ENCODE measurements around the gene TOMM20.
"Not testable (repeated sequence)": the region's sequence is repeated elsewhere in the genome, so short reads cannot be mapped to it uniquely, and the experiment has no call there.

Gene TOMM20

GRCh38 chr1:235077571-235078479 lies 50.8 kb downstream of the TOMM20 start:
- peak in 1 of 5 donors; percentile 87 for DNase-seq

GRCh38 chr1:235077163-235077540 lies 51.5 kb downstream of the TOMM20 start:
- no peak for DNase-seq

DNA sequence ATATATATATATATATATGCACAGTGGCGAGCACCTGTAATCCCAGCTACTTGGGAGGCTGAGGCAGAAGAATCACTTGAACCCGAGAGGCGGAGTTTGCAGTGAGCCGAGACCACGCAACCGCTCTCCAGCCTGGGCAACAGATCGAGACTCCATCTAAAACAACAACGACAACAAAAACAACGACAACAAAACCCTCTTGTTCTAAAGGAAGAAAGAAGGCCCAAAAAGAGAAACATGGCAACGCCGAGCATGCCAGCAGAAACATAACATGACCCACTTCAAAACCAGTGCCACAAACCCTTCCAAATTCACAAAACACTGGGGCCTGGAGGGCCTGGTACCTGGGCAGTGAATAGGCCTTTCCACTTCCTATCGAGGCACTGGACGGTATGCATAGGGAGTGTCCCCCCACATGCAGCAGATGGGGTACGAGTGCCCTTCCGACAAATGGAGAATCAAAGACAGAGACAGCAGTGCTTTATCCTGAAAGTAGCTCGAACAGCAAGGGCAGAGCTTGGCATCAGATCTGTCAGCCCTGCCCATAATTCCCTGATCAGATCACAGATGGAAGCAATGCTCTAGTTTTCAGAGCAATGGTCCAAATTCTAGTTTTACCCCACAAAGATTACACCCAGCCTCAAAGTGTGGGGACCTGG lies 52.0 kb downstream of the TOMM20 start:
- no peak for DNase-seq

DNA sequence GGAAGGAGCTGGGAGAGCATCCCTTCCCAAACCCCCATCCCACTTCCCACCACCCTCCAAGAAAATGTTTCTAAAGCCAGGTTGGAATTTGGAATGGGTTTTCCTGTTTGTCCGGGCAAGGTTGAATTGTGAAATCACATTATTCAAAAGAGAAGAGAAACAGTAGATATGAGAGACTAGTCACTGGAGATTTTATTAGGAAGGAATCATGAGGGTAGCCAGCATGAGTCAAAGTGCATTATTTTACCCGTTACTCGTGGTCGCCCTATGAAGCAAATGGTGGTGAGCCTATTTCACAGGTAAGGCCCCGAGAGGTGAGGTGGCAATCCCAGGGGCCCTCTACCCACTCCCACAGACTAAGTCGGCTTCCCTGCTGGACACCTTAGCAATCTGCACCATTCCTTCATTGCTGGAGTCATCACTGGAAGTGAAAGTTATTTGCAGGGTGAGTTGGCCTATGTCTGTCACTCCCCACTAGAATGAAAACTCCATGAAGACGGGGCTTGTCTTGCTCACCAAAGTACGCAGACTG lies 52.8 kb downstream of the TOMM20 start:
- DNase-seq = peak in 1 of 5 donors; percentile 28

DNA sequence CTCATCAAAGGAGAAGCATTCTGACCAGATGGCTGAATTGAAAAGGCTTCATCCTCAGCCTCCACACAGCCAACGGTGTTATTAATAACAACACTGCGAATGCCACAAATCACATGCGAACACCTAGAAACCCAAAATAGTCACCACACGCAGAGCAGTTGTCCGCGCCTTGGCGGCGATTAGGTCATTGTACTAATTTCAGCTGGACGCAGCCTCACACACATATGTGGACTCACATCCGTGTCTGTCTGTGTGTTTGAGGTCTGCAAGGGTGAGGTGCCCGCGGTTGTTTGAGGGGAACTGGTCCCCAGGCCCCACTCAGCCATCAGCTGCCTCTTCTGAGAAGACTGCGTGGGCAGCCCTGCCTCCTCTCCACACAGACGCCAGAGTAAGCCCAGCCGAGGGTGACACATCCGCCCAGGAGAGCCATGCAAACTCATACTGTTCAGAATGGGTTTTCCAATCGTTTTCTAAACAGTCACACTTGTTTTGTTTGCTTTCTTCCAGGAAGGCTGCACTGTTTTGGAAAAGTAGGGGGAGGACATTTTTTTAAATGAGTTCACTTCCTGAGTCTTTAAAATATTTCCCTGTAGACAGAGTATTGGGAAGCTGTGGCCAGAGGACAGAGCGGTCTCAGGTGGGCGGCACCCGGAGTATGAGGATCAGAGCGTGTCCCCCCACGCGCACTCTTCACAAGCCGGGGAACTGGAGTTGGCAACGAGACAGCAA lies 53.4 kb downstream of the TOMM20 start:
- peak in 3 of 5 donors; percentile 12 to 75 (median 25) for DNase-seq

DNA sequence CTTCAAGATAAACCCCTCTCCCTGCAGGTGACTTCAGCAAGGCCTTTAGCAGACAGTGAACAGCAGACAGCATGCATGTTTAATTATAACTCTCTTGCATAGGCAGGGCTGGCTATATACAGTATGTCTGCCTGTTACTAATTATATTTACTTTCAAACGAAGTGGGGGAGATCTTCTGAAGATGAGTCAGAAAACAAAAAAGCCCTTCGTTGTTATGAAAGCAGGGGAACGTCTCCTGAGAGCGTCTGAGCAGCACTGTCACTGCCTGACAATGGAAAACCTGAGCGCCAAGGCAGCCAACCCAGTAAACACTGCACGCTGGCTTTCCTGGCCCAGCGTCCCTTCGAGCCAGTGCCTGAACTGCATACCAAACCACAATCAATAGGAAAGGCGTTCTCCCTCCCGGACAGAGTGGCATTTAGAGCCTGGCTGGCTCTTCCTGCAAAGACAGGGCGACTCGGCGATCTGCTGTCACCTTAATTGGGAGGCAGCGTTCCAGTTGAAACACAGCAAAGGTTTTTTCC lies 54.1 kb downstream of the TOMM20 start:
- DNase-seq = peak in 1 of 5 donors; percentile 55

- DNase-seq = no peak
Observed at GRCh38 chr1:235073968-235074522, 54.6 kb downstream of the TOMM20 start.

GRCh38 chr1:235073331-235073967 lies 55.2 kb downstream of the TOMM20 start:
- no peak for DNase-seq

DNA sequence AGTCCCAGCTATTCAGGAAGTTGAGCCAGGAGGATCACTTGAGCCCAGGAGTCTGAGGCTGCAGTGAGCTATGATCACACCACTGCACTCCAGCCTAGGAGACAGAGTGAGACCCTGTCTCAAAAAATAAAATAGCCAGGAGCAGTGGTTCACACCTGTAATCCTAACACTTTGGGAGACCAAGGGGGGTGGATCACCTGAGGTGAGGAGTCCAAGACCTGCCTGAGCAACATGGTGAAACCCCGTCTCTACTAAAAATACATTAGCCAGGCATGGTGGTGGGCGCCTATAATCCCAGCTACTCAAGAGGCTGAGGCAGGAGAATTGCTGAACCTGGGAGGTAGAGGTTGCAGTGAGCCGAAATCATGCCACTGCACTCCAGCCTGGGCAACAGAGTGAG lies 56.1 kb downstream of the TOMM20 start:
- not testable (repeated sequence) for DNase-seq

GRCh38 chr1:235072096-235072495 lies 56.5 kb downstream of the TOMM20 start:
- DNase-seq = no peak

- DNase-seq = no peak
Observed at GRCh38 chr1:235070819-235071218, 57.8 kb downstream of the TOMM20 start.

GRCh38 chr1:235069577-235070563 lies 58.8 kb downstream of the TOMM20 start:
- no peak for DNase-seq

DNA sequence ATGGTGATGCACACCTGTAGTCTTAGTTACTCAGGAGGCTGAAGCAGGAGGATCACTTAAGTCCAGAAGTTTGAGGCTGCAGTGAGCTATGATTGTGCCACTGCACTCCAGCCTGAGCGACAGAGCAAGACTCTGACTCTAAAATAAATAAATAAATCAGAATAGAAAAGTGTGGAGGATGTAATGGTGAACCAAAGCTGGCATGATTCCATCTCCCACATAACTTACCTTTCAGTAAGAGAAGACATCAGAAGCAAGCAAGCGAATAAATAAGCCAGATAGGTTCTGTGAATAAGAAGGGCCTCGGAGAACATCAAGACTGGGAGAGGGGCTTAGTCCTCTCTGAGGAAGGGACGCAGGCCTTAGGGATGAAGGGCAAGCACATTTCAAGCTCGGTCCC lies 59.5 kb downstream of the TOMM20 start:
- DNase-seq = no peak

- no peak for DNase-seq
Observed at GRCh38 chr1:235068158-235069121, 60.2 kb downstream of the TOMM20 start.

DNA sequence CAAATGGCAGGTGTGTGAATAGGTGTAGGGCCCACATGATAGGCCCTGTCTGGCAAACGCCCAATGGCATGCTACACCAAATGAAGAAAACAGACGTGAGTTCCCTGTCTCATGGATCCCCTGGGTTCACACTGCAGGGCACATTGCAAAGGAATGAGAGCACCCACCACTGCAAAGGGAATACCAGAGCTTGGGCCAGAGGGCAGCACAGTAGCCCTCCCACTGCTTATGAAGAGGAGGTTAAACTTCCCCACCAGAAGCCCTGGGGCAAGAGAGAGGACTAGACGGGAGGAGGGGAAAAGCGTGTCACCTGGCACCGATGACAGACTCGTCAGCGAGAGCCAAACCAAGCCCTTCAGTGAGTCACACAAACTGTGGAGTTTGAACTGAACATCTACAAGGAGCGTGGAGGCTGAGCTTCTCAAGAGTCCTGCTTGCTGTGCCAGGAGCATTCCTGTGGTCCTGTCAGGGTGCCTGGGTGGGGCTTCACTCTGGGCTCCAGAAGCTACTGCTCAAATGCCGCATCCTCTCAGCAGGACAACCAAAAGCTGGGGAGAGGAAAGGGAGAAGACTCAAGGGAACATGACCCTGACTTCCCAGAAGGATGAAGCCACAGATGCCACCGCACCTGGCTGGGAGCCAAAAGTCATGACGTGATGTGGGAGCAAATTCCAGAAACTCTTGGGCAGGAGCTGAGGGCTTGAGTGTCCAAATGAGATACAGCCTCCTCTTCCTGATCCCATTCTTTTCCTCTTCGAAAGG lies 61.1 kb downstream of the TOMM20 start:
- DNase-seq = no peak

- DNase-seq = peak in 1 of 5 donors; percentile 41
Observed at GRCh38 chr1:235063068-235063765, 65.4 kb downstream of the TOMM20 start.

DNA sequence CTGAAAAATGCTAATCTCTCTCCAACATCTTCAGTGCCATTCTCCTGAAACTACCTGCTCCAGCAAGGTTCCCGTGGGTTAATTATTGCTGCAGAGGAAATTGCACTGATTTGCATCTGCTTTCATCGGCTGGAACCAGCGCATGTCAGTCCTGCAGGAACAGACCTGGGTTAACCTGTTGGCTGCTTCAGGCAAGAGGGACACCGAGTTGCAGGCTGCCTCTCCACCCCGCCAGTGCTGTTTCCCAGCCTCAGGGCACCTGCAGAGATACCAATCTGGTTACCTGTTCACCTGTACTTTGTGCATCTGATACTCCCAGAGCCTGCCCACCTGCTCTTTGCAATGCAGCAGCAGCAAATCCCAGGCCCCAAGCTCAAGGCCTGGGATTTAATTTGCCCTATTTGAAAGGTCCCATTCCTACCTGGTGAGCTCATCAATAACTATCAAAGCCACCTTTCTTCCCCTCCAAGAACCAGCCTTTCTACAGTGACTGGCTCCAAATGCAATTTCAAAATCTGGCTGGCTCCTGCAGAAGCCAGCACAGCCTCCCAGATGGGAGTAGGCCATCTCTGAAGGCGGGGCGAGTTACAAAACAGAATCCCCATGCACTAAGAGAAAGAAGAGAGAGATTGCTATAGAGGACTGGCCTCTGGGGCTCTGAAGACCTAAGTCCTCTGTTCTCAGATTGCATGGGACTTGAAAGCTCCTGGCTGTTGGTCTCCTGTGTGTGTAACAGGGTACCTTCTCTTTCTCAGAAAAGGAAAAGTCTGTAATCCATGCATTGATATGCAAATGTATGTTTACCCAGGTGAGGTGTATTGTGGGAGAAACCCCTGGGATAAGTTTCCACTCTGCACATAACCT lies 67.8 kb downstream of the TOMM20 start:
- no peak for DNase-seq

Data from T-helper 1 cell (primary cell).